Measurements from ENCODE around the gene SYNJ2.
A peak's percentile ranks its signal among the peaks of the same experiment; 100 is the strongest.

SYNJ2 gene

GRCh38 chr6:158020811-158021210 lies 39.1 kb downstream of the SYNJ2 start:
- peak overlapping the region in 6 of 21 experiments; percentile 15 to 77 (median 26) for H3K27ac ChIP-seq

GRCh38 chr6:158021376-158021775 lies 39.7 kb downstream of the SYNJ2 start:
- H3K4me3 ChIP-seq, result no peak overlapping the region
- H3K27ac ChIP-seq, result peak overlapping the region in 6 of 21 experiments; percentile 15 to 77 (median 26)

More at GRCh38 chr6:158020811-158021210, 39.1 kb downstream of the SYNJ2 start:
- H3K4me3 ChIP-seq, result no peak overlapping the region

GRCh38 chr6:158021814-158022748 lies 40.4 kb downstream of the SYNJ2 start:
- H3K27ac ChIP-seq, result peak overlapping the region in 5 of 21 experiments; percentile 15 to 77 (median 24)
- H3K4me3 ChIP-seq, result no peak overlapping the region

GRCh38 chr6:158022749-158023596 lies 41.3 kb downstream of the SYNJ2 start:
- no peak overlapping the region for H3K4me3 ChIP-seq
- H3K27ac ChIP-seq, result no peak overlapping the region

- H3K4me3 ChIP-seq, result no peak overlapping the region
- H3K27ac ChIP-seq, result no peak overlapping the region
These were observed 41.9 kb downstream of the SYNJ2 start for GRCh38 chr6:158023597-158023939.

GRCh38 chr6:158024566-158025297 lies 43.1 kb downstream of the SYNJ2 start:
- Histone ChIP-seq H3K27ac (peak overlapping the region in 3 of 21 experiments; percentile 24 to 87 (median 61)), H3K4me3 (no peak overlapping the region)

GRCh38 chr6:158026054-158026900 lies 44.6 kb downstream of the SYNJ2 start:
- Histone ChIP-seq H3K27ac (peak overlapping the region; percentile 0 to 88 (median 71)), H3K4me3 (peak overlapping the region in 2 of 7 experiments; percentile 9 to 11)

- Histone ChIP-seq H3K4me3 (peak overlapping the region in 1 of 7 experiments; percentile 9), H3K27ac (peak overlapping the region in 16 of 21 experiments; percentile 32 to 88 (median 76))
These were observed 45.4 kb downstream of the SYNJ2 start for GRCh38 chr6:158026901-158027589.

GRCh38 chr6:158027590-158028285 lies 46.1 kb downstream of the SYNJ2 start:
- Histone ChIP-seq H3K27ac (peak overlapping the region in 8 of 21 experiments; percentile 24 to 87 (median 80)), H3K4me3 (no peak overlapping the region)

GRCh38 chr6:158028421-158028820 lies 46.8 kb downstream of the SYNJ2 start:
- Histone ChIP-seq H3K27ac (peak overlapping the region in 4 of 21 experiments; percentile 2 to 86 (median 45)), H3K4me3 (no peak overlapping the region)

- Histone ChIP-seq H3K4me3 (no peak overlapping the region), H3K27ac (peak overlapping the region in 3 of 21 experiments; percentile 9 to 20 (median 17))
These were observed 47.2 kb downstream of the SYNJ2 start for GRCh38 chr6:158028876-158029275.

GRCh38 chr6:158029668-158030230 lies 48.1 kb downstream of the SYNJ2 start:
- Histone ChIP-seq H3K4me3 (no peak overlapping the region), H3K27ac (peak overlapping the region in 2 of 21 experiments; percentile 24 to 71)

- Histone ChIP-seq H3K27ac (peak overlapping the region in 17 of 21 experiments; percentile 19 to 71 (median 59)), H3K4me3 (no peak overlapping the region)
These were observed 49.0 kb downstream of the SYNJ2 start for GRCh38 chr6:158030380-158031300.

GRCh38 chr6:158031381-158032353 lies 50.0 kb downstream of the SYNJ2 start:
- Histone ChIP-seq H3K4me3 (no peak overlapping the region), H3K27ac (peak overlapping the region in 19 of 21 experiments; percentile 3 to 79 (median 55))

GRCh38 chr6:158032354-158032733 lies 50.7 kb downstream of the SYNJ2 start:
- H3K27ac ChIP-seq, result peak overlapping the region in 14 of 21 experiments; percentile 3 to 79 (median 57)
- H3K4me3 ChIP-seq, result no peak overlapping the region

Measured in skin epidermis (tissue), 12 donors.